Measurements from ENCODE around the gene PIERCE2. TPM values are rescaled to one million over a fixed set of nuclear protein-coding genes. Genes with fewer than 3 reads are reported as not detected.

The PIERCE2 gene
- total RNA-seq, 4 donors from 2014 or later, result not detected

GRCh38 chr15:55468321-55468720, 60.0 kb downstream of the PIERCE2 start:
- H3K4me3 ChIP-seq, result no peak overlapping the region
- no peak for TF ChIP-seq CTCF (IDR thresholded peaks at IDR 0.05)
- TF ChIP-seq POLR2A (IDR thresholded peaks at IDR 0.05), result no peak
- H3K36me3 ChIP-seq, result no peaks in the 10 kb centered on the region
- no peaks in the 10 kb centered on the region for H3K9me3 ChIP-seq
- H3K4me1 ChIP-seq, result no peaks in the 10 kb centered on the region
- no peak for DNase-seq
- H3K27ac ChIP-seq, result no peak overlapping the region
- no peaks in the 10 kb centered on the region for H3K27me3 ChIP-seq

Other genes starting within 250 kb of the PIERCE2 start
- 10 to 100 TPM; 22.6 to 61.9 (median 28.2) TPM for gene RSL24D1, start 211.6 kb upstream of the PIERCE2 start, total RNA-seq
- 10 to 100 TPM in 3 of 4 donors, 1 to 10 TPM in 1; 8.3 to 30.8 (median 18.2) TPM for gene RAB27A, start 118.7 kb upstream of the PIERCE2 start, total RNA-seq
- 10 to 100 TPM in 1 of 4 donors, 1 to 10 TPM in 3; 4.2 to 12.0 (median 7.1) TPM for gene PIGBOS1, start 89.4 kb upstream of the PIERCE2 start, total RNA-seq
- 10 to 100 TPM in 3 of 4 donors, 1 to 10 TPM in 1; 3.2 to 34.7 (median 15.4) TPM for gene PIGB, start 89.3 kb upstream of the PIERCE2 start, total RNA-seq
- gene CCPG1, start 136 bp upstream of the PIERCE2 start, total RNA-seq, result 10 to 100 TPM; 24.8 to 36.3 (median 29.5) TPM
- 1 to 10 TPM in 1 of 4 donors, not detected in 3; 2.6 TPM for gene DNAAF4, start 99.7 kb downstream of the PIERCE2 start, total RNA-seq
- gene PYGO1, start 179.8 kb downstream of the PIERCE2 start, total RNA-seq, result 1 to 10 TPM in 1 of 4 donors, under 1 TPM in 3; 0.35 to 2.5 (median 0.76) TPM